HepG2 (cell line): ENCODE data around the gene ZNF511. TPM values are rescaled to one million over a fixed set of nuclear protein-coding genes. Genes with fewer than 3 reads are reported as not detected.

Source experiments
- DR1 ChIP-seq: sonication (generic); formaldehyde crosslinking; IDR thresholded peaks from 2 replicates; pipeline ENCODE4 v1.8.0; 2021; ENCODE audit warnings: mild to moderate bottlenecking, missing genetic modification reagents, inconsistent platforms
- JUNB ChIP-seq: sonication (generic); formaldehyde crosslinking; IDR thresholded peaks from 2 replicates; pipeline ENCODE4 v1.8.0; 2022; ENCODE audit warnings: missing genetic modification reagents, mild to moderate bottlenecking, borderline replicate concordance
- KDM6A ChIP-seq: IDR thresholded peaks from 2 replicates; pipeline ENCODE4 v1.6.1; 2016; ENCODE audit warnings: low read depth
- MAFK ChIP-seq, 2 experiments: IDR thresholded peaks in 1 of 2; conservative IDR thresholded peaks in 1 of 2; 2 replicates each; pipeline ENCODE4 v1.6.1; 2011; ENCODE audit warnings: improper control_type of control experiment in 2 of 2, low read length in 2 of 2
- PPARG ChIP-seq: conservative IDR thresholded peaks from 2 replicates; pipeline ENCODE4 v1.6.1; 2016; ENCODE audit warnings: missing biosample characterization, missing genetic modification reagents
- SPEN ChIP-seq: sonication (generic); formaldehyde crosslinking; IDR thresholded peaks from 2 replicates; pipeline ENCODE4 v1.5.1; 2020; ENCODE audit warnings: low read depth, mild to moderate bottlenecking, missing genetic modification reagents
- ZNF367 ChIP-seq: sonication (generic); formaldehyde crosslinking; IDR thresholded peaks from 2 replicates; pipeline ENCODE4 v1.4.0; 2020; ENCODE audit warnings: missing genetic modification reagents, borderline replicate concordance
- ZNF768 ChIP-seq: sonication (generic); formaldehyde crosslinking; IDR thresholded peaks from 2 replicates; pipeline ENCODE4 v1.4.0; 2020; ENCODE audit warnings: missing genetic modification reagents
- polyA plus RNA-seq, 8 experiments: library from polyadenylated mRNA; depleted of rRNA in 3 of 8; stranded (reverse) in 7 of 8; unstranded in 1 of 8; fragments of >200 nt; fragmentation: Illumina TruSeq in 4 of 8; extraction: Trizol in 4 of 8; gene quantifications; 2 replicates each; pipeline versions ENCODE4 v1.2.1 to v1.2.3, GENCODE V29; 2011 to 2016; ENCODE audit warnings: low read depth in 4 of 8, missing spikeins in 1 of 8, mixed read lengths in 1 of 8; ENCODE audit not compliant: insufficient read depth in 1 of 8
- total RNA-seq, 5 experiments: library from RNA; depleted of rRNA; stranded (reverse); fragments of >200 nt; fragmentation: Illumina TruSeq; extraction: Trizol; gene quantifications; 2 replicates each; pipeline ENCODE4 v1.2.3, GENCODE V29; 2016; ENCODE audit warnings: low read depth in 1 of 5
- TF ChIP-seq, protein P1 (sequence below): sonication (generic); formaldehyde crosslinking; IDR thresholded peaks from 2 replicates; pipeline ENCODE4 v1.5.0; 2020; ENCODE audit warnings: mild to moderate bottlenecking, missing genetic modification reagents, borderline replicate concordance
- TF ChIP-seq, protein P2 (sequence below): sonication (generic); formaldehyde crosslinking; IDR thresholded peaks from 2 replicates; pipeline ENCODE4 v1.8.0; 2022; ENCODE audit warnings: mild to moderate bottlenecking, missing genetic modification reagents
- TF ChIP-seq, protein P3 (sequence below): fragments of 450-650 bp; IDR thresholded peaks from 2 replicates; pipeline ENCODE4 v1.6.1; 2017
- TF ChIP-seq, protein P4 (sequence below): sonication (generic); formaldehyde crosslinking; IDR thresholded peaks from 2 replicates; pipeline ENCODE4 v1.9.0; 2022; ENCODE audit warnings: missing genetic modification reagents, mild to moderate bottlenecking, borderline replicate concordance
- TF ChIP-seq, protein P5 (sequence below): IDR thresholded peaks from 2 replicates; pipeline ENCODE4 v1.6.1; 2016; ENCODE audit warnings: missing compliant biosample characterization, missing genetic modification reagents, borderline replicate concordance

ZNF511 gene
- total and polyA plus RNA-seq, 2 of the 13 experiments (the other 11 are each of a cell fraction or from before 2014, with no cell fraction given): 35.6 to 66.4 TPM

DNA sequence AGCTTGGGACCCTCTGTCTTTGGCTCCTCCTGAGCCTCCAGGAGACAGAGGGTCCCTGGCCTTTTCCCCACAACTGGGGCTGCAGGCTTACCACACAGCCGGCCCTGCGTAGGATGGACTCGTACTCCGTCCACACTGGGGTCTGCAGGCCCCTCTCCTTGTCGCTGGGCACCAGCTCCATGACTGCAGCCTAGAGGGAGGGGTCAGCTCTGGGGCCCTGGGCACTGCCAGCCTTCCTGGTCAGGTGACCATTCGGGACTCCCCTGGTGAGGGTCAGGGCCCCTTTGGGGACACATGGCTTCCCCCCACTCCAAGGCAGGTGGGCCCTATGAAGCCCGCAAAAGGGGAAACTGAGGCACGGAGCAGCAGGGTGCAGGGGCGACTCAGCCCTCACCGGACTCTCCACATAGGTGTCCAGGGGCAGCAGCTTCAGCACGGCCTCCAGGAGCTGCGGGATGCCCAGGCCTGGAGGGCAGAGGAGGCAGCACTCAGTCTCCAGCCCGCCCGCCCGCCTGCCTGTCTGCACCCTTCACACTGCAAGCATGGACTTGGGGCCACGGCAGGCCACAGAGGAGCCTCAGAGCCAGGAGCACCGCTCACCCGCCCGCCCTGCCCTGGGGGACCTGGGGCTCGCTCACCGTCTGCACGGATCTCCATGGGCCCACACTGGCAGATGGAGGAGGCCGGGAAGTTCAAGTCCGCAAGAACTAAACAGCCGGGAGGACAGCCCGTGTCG, 48.0 kb downstream of the ZNF511 start (continued):
- TF ChIP-seq, protein P1, sequence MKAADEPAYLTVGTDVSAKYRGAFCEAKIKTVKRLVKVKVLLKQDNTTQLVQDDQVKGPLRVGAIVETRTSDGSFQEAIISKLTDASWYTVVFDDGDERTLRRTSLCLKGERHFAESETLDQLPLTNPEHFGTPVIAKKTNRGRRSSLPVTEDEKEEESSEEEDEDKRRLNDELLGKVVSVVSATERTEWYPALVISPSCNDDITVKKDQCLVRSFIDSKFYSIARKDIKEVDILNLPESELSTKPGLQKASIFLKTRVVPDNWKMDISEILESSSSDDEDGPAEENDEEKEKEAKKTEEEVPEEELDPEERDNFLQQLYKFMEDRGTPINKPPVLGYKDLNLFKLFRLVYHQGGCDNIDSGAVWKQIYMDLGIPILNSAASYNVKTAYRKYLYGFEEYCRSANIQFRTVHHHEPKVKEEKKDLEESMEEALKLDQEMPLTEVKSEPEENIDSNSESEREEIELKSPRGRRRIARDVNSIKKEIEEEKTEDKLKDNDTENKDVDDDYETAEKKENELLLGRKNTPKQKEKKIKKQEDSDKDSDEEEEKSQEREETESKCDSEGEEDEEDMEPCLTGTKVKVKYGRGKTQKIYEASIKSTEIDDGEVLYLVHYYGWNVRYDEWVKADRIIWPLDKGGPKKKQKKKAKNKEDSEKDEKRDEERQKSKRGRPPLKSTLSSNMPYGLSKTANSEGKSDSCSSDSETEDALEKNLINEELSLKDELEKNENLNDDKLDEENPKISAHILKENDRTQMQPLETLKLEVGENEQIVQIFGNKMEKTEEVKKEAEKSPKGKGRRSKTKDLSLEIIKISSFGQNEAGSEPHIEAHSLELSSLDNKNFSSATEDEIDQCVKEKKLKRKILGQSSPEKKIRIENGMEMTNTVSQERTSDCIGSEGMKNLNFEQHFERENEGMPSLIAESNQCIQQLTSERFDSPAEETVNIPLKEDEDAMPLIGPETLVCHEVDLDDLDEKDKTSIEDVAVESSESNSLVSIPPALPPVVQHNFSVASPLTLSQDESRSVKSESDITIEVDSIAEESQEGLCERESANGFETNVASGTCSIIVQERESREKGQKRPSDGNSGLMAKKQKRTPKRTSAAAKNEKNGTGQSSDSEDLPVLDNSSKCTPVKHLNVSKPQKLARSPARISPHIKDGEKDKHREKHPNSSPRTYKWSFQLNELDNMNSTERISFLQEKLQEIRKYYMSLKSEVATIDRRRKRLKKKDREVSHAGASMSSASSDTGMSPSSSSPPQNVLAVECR (CRISPR knock-in tag): no peak; the same call in 1 of the 2 replicates
- TF ChIP-seq, protein P2, sequence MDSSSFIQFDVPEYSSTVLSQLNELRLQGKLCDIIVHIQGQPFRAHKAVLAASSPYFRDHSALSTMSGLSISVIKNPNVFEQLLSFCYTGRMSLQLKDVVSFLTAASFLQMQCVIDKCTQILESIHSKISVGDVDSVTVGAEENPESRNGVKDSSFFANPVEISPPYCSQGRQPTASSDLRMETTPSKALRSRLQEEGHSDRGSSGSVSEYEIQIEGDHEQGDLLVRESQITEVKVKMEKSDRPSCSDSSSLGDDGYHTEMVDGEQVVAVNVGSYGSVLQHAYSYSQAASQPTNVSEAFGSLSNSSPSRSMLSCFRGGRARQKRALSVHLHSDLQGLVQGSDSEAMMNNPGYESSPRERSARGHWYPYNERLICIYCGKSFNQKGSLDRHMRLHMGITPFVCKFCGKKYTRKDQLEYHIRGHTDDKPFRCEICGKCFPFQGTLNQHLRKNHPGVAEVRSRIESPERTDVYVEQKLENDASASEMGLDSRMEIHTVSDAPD (CRISPR knock-in tag): no peak
- TF ChIP-seq, protein P3, sequence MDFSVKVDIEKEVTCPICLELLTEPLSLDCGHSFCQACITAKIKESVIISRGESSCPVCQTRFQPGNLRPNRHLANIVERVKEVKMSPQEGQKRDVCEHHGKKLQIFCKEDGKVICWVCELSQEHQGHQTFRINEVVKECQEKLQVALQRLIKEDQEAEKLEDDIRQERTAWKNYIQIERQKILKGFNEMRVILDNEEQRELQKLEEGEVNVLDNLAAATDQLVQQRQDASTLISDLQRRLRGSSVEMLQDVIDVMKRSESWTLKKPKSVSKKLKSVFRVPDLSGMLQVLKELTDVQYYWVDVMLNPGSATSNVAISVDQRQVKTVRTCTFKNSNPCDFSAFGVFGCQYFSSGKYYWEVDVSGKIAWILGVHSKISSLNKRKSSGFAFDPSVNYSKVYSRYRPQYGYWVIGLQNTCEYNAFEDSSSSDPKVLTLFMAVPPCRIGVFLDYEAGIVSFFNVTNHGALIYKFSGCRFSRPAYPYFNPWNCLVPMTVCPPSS: no peak
- TF ChIP-seq ZNF367 (CRISPR knock-in tag): no peak
- TF ChIP-seq, protein P4, sequence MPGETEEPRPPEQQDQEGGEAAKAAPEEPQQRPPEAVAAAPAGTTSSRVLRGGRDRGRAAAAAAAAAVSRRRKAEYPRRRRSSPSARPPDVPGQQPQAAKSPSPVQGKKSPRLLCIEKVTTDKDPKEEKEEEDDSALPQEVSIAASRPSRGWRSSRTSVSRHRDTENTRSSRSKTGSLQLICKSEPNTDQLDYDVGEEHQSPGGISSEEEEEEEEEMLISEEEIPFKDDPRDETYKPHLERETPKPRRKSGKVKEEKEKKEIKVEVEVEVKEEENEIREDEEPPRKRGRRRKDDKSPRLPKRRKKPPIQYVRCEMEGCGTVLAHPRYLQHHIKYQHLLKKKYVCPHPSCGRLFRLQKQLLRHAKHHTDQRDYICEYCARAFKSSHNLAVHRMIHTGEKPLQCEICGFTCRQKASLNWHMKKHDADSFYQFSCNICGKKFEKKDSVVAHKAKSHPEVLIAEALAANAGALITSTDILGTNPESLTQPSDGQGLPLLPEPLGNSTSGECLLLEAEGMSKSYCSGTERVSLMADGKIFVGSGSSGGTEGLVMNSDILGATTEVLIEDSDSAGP (CRISPR knock-in tag): 0 out of 2 replicates have a peak, but pooled peaks have one; percentile 8
- no peak for TF ChIP-seq ZNF768 (CRISPR knock-in tag)
- TF ChIP-seq MAFK (conservative IDR thresholded peaks at IDR 0.05 in 1 of 2, IDR thresholded peaks at IDR 0.05 in 1 of 2; ENCODE audit: low read length in 2 of 2): no peak
- peak; percentile 11; the same call in 1 of the 2 replicates for TF ChIP-seq SPEN (CRISPR knock-in tag)
- TF ChIP-seq JUNB (CRISPR knock-in tag): no peak
- TF ChIP-seq, protein P5, sequence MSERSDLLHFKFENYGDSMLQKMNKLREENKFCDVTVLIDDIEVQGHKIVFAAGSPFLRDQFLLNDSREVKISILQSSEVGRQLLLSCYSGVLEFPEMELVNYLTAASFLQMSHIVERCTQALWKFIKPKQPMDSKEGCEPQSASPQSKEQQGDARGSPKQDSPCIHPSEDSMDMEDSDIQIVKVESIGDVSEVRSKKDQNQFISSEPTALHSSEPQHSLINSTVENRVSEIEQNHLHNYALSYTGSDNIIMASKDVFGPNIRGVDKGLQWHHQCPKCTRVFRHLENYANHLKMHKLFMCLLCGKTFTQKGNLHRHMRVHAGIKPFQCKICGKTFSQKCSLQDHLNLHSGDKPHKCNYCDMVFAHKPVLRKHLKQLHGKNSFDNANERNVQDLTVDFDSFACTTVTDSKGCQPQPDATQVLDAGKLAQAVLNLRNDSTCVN (CRISPR knock-in tag): no peak
- no peak for TF ChIP-seq KDM6A (CRISPR knock-in tag)
- TF ChIP-seq PPARG (CRISPR knock-in tag): no peak
- peak; percentile 57; the same call in 1 of the 2 replicates for TF ChIP-seq DR1 (CRISPR knock-in tag)
